ENCODE measurements around the gene PPA1. TPM values are rescaled to one million over a fixed set of nuclear protein-coding genes. Genes with fewer than 3 reads are reported as not detected.
"Not testable (repeated sequence)": the region's sequence is repeated elsewhere in the genome, so short reads cannot be mapped to it uniquely, and the experiment has no call there.

Gene PPA1
- total RNA-seq, 2 experiments from 2014 or later: 69.0 to 69.3 TPM

DNA sequence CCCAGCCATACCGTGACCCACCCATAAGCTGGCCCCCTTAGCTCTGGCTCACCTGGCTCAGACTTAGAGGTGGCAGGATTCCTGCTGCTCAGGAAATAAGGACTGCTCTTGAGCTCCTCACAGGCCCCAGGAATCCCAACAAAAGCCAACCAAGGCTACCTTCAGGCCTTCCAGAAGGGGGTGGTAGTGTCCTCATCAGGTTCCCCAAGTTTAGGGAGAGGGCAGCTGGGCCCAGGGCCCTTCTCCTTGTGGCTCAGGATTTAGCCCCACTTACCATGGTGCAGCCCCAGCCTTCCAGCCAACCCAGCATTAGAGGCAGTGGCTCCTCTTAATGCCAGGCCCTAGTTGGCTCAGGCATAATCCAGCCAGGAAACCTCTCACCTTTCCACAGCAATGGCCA, 27.0 kb upstream of the PPA1 start:
- DNase-seq (no peak), ATAC-seq (ENCODE audit: poor library complexity) (no peak)
- Histone ChIP-seq H3K9me3 (ENCODE audit: control insufficient read depth in 1 of 2, insufficient read depth in 1 of 2, low read length in 2 of 2) (peaks cover 0 to 22% of the 10 kb centered on the region in 2 experiments), H3K4me1 (ENCODE audit: insufficient read depth, low read length) (peaks cover 8% of the 10 kb centered on the region), H3K36me3 (ENCODE audit: insufficient read depth, low read length) (no peaks in the 10 kb centered on the region), H3K27ac (ENCODE audit: low read depth in 1 of 2, low read length in 2 of 2) (no peak overlapping the region), H3K4me3 (ENCODE audit: low read length) (no peak overlapping the region), H3K27me3 (ENCODE audit: control insufficient read depth in 1 of 2, insufficient read depth in 2 of 2, low read length in 2 of 2) (peaks cover 12 to 13% of the 10 kb centered on the region in 2 experiments)
- H3K27me3 Mint-ChIP-seq: peaks cover 62% of the 10 kb centered on the region
- POLR2A ChIA-PET: no interaction called here
- CTCF ChIA-PET: no interaction called here
- TF ChIP-seq, protein P1, sequence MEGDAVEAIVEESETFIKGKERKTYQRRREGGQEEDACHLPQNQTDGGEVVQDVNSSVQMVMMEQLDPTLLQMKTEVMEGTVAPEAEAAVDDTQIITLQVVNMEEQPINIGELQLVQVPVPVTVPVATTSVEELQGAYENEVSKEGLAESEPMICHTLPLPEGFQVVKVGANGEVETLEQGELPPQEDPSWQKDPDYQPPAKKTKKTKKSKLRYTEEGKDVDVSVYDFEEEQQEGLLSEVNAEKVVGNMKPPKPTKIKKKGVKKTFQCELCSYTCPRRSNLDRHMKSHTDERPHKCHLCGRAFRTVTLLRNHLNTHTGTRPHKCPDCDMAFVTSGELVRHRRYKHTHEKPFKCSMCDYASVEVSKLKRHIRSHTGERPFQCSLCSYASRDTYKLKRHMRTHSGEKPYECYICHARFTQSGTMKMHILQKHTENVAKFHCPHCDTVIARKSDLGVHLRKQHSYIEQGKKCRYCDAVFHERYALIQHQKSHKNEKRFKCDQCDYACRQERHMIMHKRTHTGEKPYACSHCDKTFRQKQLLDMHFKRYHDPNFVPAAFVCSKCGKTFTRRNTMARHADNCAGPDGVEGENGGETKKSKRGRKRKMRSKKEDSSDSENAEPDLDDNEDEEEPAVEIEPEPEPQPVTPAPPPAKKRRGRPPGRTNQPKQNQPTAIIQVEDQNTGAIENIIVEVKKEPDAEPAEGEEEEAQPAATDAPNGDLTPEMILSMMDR (IDR thresholded peaks at IDR 0.05): no peak
- peaks cover 12% of the 10 kb centered on the region for H3K4me1 Mint-ChIP-seq (ENCODE audit: low read depth)
- intact Hi-C loops (cut with DNase I, micrococcal nuclease): no loop called here
- no peak overlapping the region for H3K27ac Mint-ChIP-seq
- no peaks in the 10 kb centered on the region for H3K36me3 Mint-ChIP-seq (ENCODE audit: low read depth)
- no peaks in the 10 kb centered on the region for H3K9me3 Mint-ChIP-seq
- H3K4me3 Mint-ChIP-seq: no peak overlapping the region

DNA sequence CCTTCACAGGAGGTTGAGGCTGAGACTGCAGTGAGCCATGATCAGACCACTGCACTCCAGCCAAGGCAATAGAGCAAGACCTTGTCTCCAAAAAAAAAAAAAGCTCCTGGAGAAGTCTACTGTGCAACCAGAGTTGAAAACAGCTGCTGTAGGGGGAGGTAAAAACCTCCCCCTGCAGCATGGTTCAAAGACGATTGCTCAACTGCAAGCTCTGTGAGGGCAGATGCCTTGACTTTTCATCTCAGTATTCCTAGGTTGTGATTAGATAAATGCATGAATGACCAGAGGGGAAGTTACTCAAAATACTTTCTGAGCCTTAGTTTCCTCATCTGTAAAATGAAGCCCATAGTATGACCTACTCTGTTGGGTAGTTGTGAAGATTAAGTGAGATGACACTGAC, 25.0 kb upstream of the PPA1 start:
- Histone ChIP-seq H3K9me3 (ENCODE audit: control insufficient read depth in 1 of 2, insufficient read depth in 1 of 2, low read length in 2 of 2) (peaks cover 0 to 27% of the 10 kb centered on the region in 2 experiments), H3K4me3 (ENCODE audit: low read length) (no peak overlapping the region), H3K27ac (ENCODE audit: low read depth in 1 of 2, low read length in 2 of 2) (no peak overlapping the region), H3K4me1 (ENCODE audit: insufficient read depth, low read length) (peaks cover 11% of the 10 kb centered on the region), H3K36me3 (ENCODE audit: insufficient read depth, low read length) (no peaks in the 10 kb centered on the region), H3K27me3 (ENCODE audit: control insufficient read depth in 1 of 2, insufficient read depth in 2 of 2, low read length in 2 of 2) (peaks cover 18 to 23% of the 10 kb centered on the region in 2 experiments)
- intact Hi-C loops (cut with DNase I, micrococcal nuclease): no loop called here
- TF ChIP-seq, protein P1 (IDR thresholded peaks at IDR 0.05): no peak
- Mint-ChIP-seq H3K9me3 (no peaks in the 10 kb centered on the region), H3K4me1 (ENCODE audit: low read depth) (peaks cover 13% of the 10 kb centered on the region), H3K27me3 (peaks cover 73% of the 10 kb centered on the region), H3K27ac (no peak overlapping the region), H3K36me3 (ENCODE audit: low read depth) (no peaks in the 10 kb centered on the region), H3K4me3 (no peak overlapping the region)
- ChIA-PET POLR2A (no interaction called here), CTCF (no interaction called here)
- DNase-seq (no peak), ATAC-seq (ENCODE audit: poor library complexity) (no peak)

DNA sequence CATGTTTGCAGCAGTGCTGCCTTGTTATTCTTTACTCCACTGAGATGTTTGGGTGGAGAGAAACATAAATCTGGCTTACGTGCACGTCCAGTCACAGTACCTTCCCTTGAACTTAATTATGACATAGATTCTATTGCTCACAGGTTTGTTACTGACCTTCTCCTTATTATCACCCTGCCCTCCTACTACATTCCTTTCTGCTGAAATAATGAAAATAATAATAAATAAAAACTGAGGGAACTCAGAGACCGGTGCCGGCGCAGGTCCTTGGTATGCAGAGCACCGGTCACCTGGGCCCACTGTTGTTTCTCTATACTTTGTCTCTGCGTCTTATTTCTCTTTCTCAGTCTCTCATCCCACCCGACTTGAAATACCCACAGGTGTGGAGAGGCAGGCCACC, 24.6 kb upstream of the PPA1 start:
- CTCF ChIA-PET: interaction anchor here (1.2 kb wide), 1 partner anchor 15 kb away, joined by 3 read pairs; no protein-coding TSS in a partner anchor
- H3K27ac Mint-ChIP-seq; H3K9me3 Mint-ChIP-seq; H3K36me3 Mint-ChIP-seq (ENCODE audit: low read depth); intact Hi-C loops (cut with DNase I, micrococcal nuclease); DNase-seq; H3K27ac ChIP-seq (ENCODE audit: low read depth in 1 of 2, low read length in 2 of 2); H3K4me3 ChIP-seq (ENCODE audit: low read length); H3K36me3 ChIP-seq (ENCODE audit: insufficient read depth, low read length); POLR2A ChIA-PET; H3K4me3 Mint-ChIP-seq; ATAC-seq (ENCODE audit: poor library complexity): not testable (repeated sequence)
- H3K4me1 Mint-ChIP-seq (ENCODE audit: low read depth): peaks cover 13% of the 10 kb centered on the region
- H3K27me3 ChIP-seq (ENCODE audit: control insufficient read depth in 1 of 2, insufficient read depth in 2 of 2, low read length in 2 of 2): peaks cover 18 to 23% of the 10 kb centered on the region in 2 experiments
- H3K4me1 ChIP-seq (ENCODE audit: insufficient read depth, low read length): peaks cover 11% of the 10 kb centered on the region
- peaks cover 0 to 27% of the 10 kb centered on the region in 2 experiments for H3K9me3 ChIP-seq (ENCODE audit: control insufficient read depth in 1 of 2, insufficient read depth in 1 of 2, low read length in 2 of 2)
- peaks cover 77% of the 10 kb centered on the region for H3K27me3 Mint-ChIP-seq

DNA sequence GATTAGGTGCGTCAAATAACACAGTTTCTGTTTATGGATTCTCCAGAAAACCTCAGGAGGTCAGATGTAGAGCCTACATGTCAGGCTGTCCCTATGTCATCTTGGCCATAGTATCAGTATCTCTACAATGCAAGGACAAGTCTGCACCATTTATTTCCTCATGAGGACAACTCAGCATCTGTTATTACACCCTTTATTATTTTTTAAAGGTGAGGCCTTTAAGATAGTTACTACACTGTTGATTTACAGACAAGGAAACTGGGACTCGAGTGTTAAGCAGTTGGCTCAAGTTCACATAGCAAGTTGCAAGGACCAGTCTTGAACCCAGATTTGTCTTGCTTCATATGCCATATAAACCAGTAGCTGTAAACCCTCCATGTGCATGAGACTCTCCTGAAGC, 23.2 kb upstream of the PPA1 start:
- ATAC-seq (ENCODE audit: poor library complexity) (no peak), DNase-seq (no peak)
- Histone ChIP-seq H3K9me3 (ENCODE audit: control insufficient read depth in 1 of 2, insufficient read depth in 1 of 2, low read length in 2 of 2) (peaks cover 0 to 24% of the 10 kb centered on the region in 2 experiments), H3K4me1 (ENCODE audit: insufficient read depth, low read length) (peaks cover 11% of the 10 kb centered on the region), H3K36me3 (ENCODE audit: insufficient read depth, low read length) (no peaks in the 10 kb centered on the region), H3K4me3 (ENCODE audit: low read length) (no peak overlapping the region), H3K27ac (ENCODE audit: low read depth in 1 of 2, low read length in 2 of 2) (no peak overlapping the region), H3K27me3 (ENCODE audit: control insufficient read depth in 1 of 2, insufficient read depth in 2 of 2, low read length in 2 of 2) (peaks cover 18 to 26% of the 10 kb centered on the region in 2 experiments)
- no peaks in the 10 kb centered on the region for H3K36me3 Mint-ChIP-seq (ENCODE audit: low read depth)
- H3K27ac Mint-ChIP-seq: no peak overlapping the region
- peak overlapping the region; percentile 35 for H3K4me3 Mint-ChIP-seq
- intact Hi-C loops (cut with DNase I, micrococcal nuclease): no loop called here
- CTCF ChIA-PET: interaction anchor here (1.2 kb wide), 1 partner anchor 16 kb away, joined by 3 read pairs; no protein-coding TSS in a partner anchor
- TF ChIP-seq, protein P1 (IDR thresholded peaks at IDR 0.05): no peak
- no peaks in the 10 kb centered on the region for H3K9me3 Mint-ChIP-seq
- peaks cover 13% of the 10 kb centered on the region for H3K4me1 Mint-ChIP-seq (ENCODE audit: low read depth)
- H3K27me3 Mint-ChIP-seq: peaks cover 78% of the 10 kb centered on the region
- POLR2A ChIA-PET: interaction anchor here (0.7 kb wide), 1 partner anchor 73 kb away, joined by 3 read pairs; no protein-coding TSS in a partner anchor
